HepG2 (cell line): ENCODE results near the gene SLC25A23. TPM values are rescaled to one million over a fixed set of nuclear protein-coding genes. Genes with fewer than 3 reads are reported as not detected.

ENCODE experiments used
- ATAC-seq: fragments of 200-7000 bp; cut with Tn5 transposase; 3 replicates; pipeline ENCODE4 v1.9.1; 2020; ENCODE audit warnings: mild to moderate bottlenecking, moderate library complexity
- BruUV-seq: library from RNA; stranded (reverse); fragments of 400-500 nt; replicated peaks from 2 replicates; lab custom pipeline; 2021; lab: Mats Ljungman, UMichigan
- CTCF ChIA-PET: fragments of 300-600 bp; formaldehyde crosslinking; extraction: SDS; loops from one replicate; lab custom pipeline; 2021; ENCODE audit warnings: low total read pairs, inconsistent platforms, low intra/inter-chr PET ratio; lab: Yijun Ruan, JAX
- POLR2A ChIA-PET: fragments of 350-600 bp; sonication (Branson Sonifier 250); formaldehyde crosslinking; loops from one replicate; lab custom pipeline; 2020; ENCODE audit warnings: antibody characterized with exemption, inconsistent platforms; lab: Yijun Ruan, JAX
- DNase-seq: peaks from one replicate; pipeline ENCODE4 v3.0.0-alpha.2; 2015; ENCODE audit warnings: low spot score
- FAIRE-seq: peaks from 3 replicates; lab custom pipeline; 2011; peaks lifted over from hg19 to GRCh38; lab: Jason Lieb, UNC
- H2AFZ ChIP-seq: one replicate; pipeline ENCODE4 v1.6.1; 2011; ENCODE audit warnings: low read length, inconsistent platforms
- H3K27ac ChIP-seq: fragments of 300-600 bp; 3 replicates; pipeline ENCODE4 v1.8.0; 2011; ENCODE audit warnings: mixed run types, mild to moderate bottlenecking, mixed read lengths, low read length, inconsistent platforms; ENCODE audit not compliant: insufficient read depth; ENCODE audit errors: extremely low read length
- H3K27me3 ChIP-seq, 2 experiments: fragments of 200-600 bp in 1 of 2; 2 replicates in 1 of 2; 3 replicates in 1 of 2; pipeline versions ENCODE4 v1.6.0 to v1.8.0; 2011; ENCODE audit warnings: low read length in 2 of 2, mild to moderate bottlenecking in 2 of 2, moderate library complexity in 2 of 2, inconsistent platforms in 1 of 2; ENCODE audit not compliant: insufficient read depth in 2 of 2, control insufficient read depth in 1 of 2
- H3K36me3 ChIP-seq, 2 experiments: fragments of 200-600 bp in 1 of 2; replicated peaks in 1 of 2; 2 replicates in 1 of 2; 3 replicates in 1 of 2; pipeline versions ENCODE4 v1.5.1 to v1.8.0; 2011; ENCODE audit warnings: low read length in 2 of 2, inconsistent platforms in 1 of 2; ENCODE audit not compliant: insufficient read depth in 2 of 2, control insufficient read depth in 1 of 2
- H3K4me1 ChIP-seq: 2 replicates; pipeline ENCODE4 v1.5.1; 2012; ENCODE audit warnings: low read length, inconsistent platforms; ENCODE audit not compliant: insufficient read depth
- H3K4me2 ChIP-seq: 2 replicates; pipeline ENCODE4 v1.6.0; 2011; ENCODE audit warnings: low read depth, low read length, inconsistent platforms
- H3K4me3 ChIP-seq, 3 experiments: fragments of 200-600 bp in 1 of 3; sonication (generic), shearing (Covaris generic) in 1 of 3; replicated peaks in 1 of 3; 2 replicates each; pipeline ENCODE4 v1.5.1; 2011 to 2016; ENCODE audit warnings: low read length in 3 of 3, inconsistent platforms in 2 of 3, low read depth in 2 of 3, mild to moderate bottlenecking in 2 of 3, control low read depth in 1 of 3, mixed read lengths in 1 of 3; ENCODE audit not compliant: insufficient read depth in 1 of 3
- H3K79me2 ChIP-seq: one replicate; pipeline ENCODE4 v1.6.1; 2011; ENCODE audit warnings: low read length, inconsistent platforms; ENCODE audit not compliant: insufficient read depth
- H3K9ac ChIP-seq: 2 replicates; pipeline ENCODE4 v1.6.0; 2011; ENCODE audit warnings: mild to moderate bottlenecking, low read depth, low read length, inconsistent platforms; ENCODE audit not compliant: insufficient read depth
- H3K9me3 ChIP-seq: 2 replicates; pipeline ENCODE4 v1.5.1; 2012; ENCODE audit warnings: mild to moderate bottlenecking, low read length
- H4K20me1 ChIP-seq: 2 replicates; pipeline ENCODE4 v1.6.0; 2011; ENCODE audit warnings: inconsistent platforms, mild to moderate bottlenecking, low read length, moderate library complexity; ENCODE audit not compliant: insufficient read depth
- CHCHD3 ChIP-seq: sonication (generic); formaldehyde crosslinking; IDR thresholded peaks from 2 replicates; pipeline ENCODE4 v1.8.0; 2022; ENCODE audit warnings: mild to moderate bottlenecking, missing genetic modification reagents, moderate library complexity
- FOXP1 ChIP-seq, 2 experiments: fragments of 450-650 bp in 1 of 2; IDR thresholded peaks; 2 replicates each; pipeline ENCODE4 v1.6.1; 2017 to 2018; ENCODE audit warnings: antibody characterized with exemption in 1 of 2
- GPN1 ChIP-seq: sonication (generic); formaldehyde crosslinking; IDR thresholded peaks from 2 replicates; pipeline ENCODE4 v1.5.1; 2020; ENCODE audit warnings: missing genetic modification reagents, borderline replicate concordance
- IKZF1 ChIP-seq: fragments of 450-650 bp; IDR thresholded peaks from 2 replicates; pipeline ENCODE4 v1.7.1; 2016
- KDM6A ChIP-seq: IDR thresholded peaks from 2 replicates; pipeline ENCODE4 v1.6.1; 2016; ENCODE audit warnings: low read depth
- MXD4 ChIP-seq: IDR thresholded peaks from 2 replicates; pipeline ENCODE4 v1.6.1; 2016; ENCODE audit warnings: mild to moderate bottlenecking, missing biosample characterization, missing genetic modification reagents
- NCOA1 ChIP-seq: sonication (generic); formaldehyde crosslinking; IDR thresholded peaks from 2 replicates; pipeline ENCODE4 v1.9.0; 2021; ENCODE audit warnings: missing genetic modification reagents
- NONO ChIP-seq, 2 experiments: fragments of 450-650 bp in 1 of 2; sonication (generic) in 1 of 2; formaldehyde crosslinking in 1 of 2; IDR thresholded peaks in 1 of 2; conservative IDR thresholded peaks in 1 of 2; 2 replicates each; pipeline versions ENCODE4 v1.6.1 to v1.8.0; 2017 to 2022; ENCODE audit warnings: mild to moderate bottlenecking in 1 of 2, missing genetic modification reagents in 1 of 2, moderate library complexity in 1 of 2
- RAD51 ChIP-seq: fragments of 450-650 bp; IDR thresholded peaks from 2 replicates; pipeline ENCODE4 v1.6.1; 2016; ENCODE audit warnings: borderline replicate concordance
- RBFOX2 ChIP-seq: fragments of 200-400 bp; formaldehyde crosslinking; IDR thresholded peaks from 2 replicates; pipeline ENCODE4 v1.6.1; 2017; ENCODE audit warnings: low read depth, mild to moderate bottlenecking, low read length
- RFX3 ChIP-seq: IDR thresholded peaks from 2 replicates; pipeline ENCODE4 v1.6.1; 2016; ENCODE audit warnings: missing biosample characterization, missing genetic modification reagents
- U2AF2 ChIP-seq: fragments of 200-400 bp; formaldehyde crosslinking; IDR thresholded peaks from 2 replicates; pipeline ENCODE4 v1.6.1; 2017; ENCODE audit warnings: low read depth, mild to moderate bottlenecking, low read length
- ZKSCAN1 ChIP-seq: fragments of 150-350 bp; IDR thresholded peaks from 2 replicates; pipeline ENCODE4 v1.6.1; 2014; ENCODE audit warnings: low read length
- ZNF136 ChIP-seq: sonication (generic); formaldehyde crosslinking; IDR thresholded peaks from 2 replicates; pipeline ENCODE4 v1.8.1; 2022; ENCODE audit warnings: low read depth, mild to moderate bottlenecking, moderate library complexity, missing genetic modification reagents
- ZNF225 ChIP-seq: sonication (generic); formaldehyde crosslinking; IDR thresholded peaks from 2 replicates; pipeline ENCODE4 v1.4.0; 2020; ENCODE audit warnings: mild to moderate bottlenecking, missing genetic modification reagents
- ZNF230 ChIP-seq: sonication (generic); formaldehyde crosslinking; IDR thresholded peaks from 2 replicates; pipeline ENCODE4 v1.4.0; 2020; ENCODE audit warnings: mild to moderate bottlenecking, missing genetic modification reagents
- ZNF460 ChIP-seq: sonication (generic); formaldehyde crosslinking; IDR thresholded peaks from 2 replicates; pipeline ENCODE4 v1.5.1; 2020; ENCODE audit warnings: missing genetic modification reagents, mild to moderate bottlenecking, borderline replicate concordance
- ZNF546 ChIP-seq: sonication (generic); formaldehyde crosslinking; conservative IDR thresholded peaks from 2 replicates; pipeline ENCODE4 v1.8.1; 2023; ENCODE audit warnings: mild to moderate bottlenecking, missing genetic modification reagents
- ZNF773 ChIP-seq: sonication (generic); formaldehyde crosslinking; IDR thresholded peaks from 2 replicates; pipeline ENCODE4 v1.4.0; 2020; ENCODE audit warnings: missing genetic modification reagents, borderline replicate concordance
- ZNF883 ChIP-seq: sonication (generic); formaldehyde crosslinking; IDR thresholded peaks from 2 replicates; pipeline ENCODE4 v1.5.1; 2020; ENCODE audit warnings: mild to moderate bottlenecking, missing genetic modification reagents; ENCODE audit errors: not compliant biosample characterization
- WGBS: methylation state at CpG from one replicate; pipeline ENCODE4 v1.1.6; 2017; ENCODE audit warnings: low lambda C conversion rate; 5-methylcytosine and 5-hydroxymethylcytosine counted together
- in situ Hi-C: cut with HindIII; loops from 2 replicates; pipeline ENCODE4 v1.10.0; 2017; ENCODE audit warnings: low pct_unique_long_range_greater_than_20kb; ENCODE audit not compliant: extremely low pct_ligation_motif_present
- intact Hi-C: fragments of 100-400 bp; cut with micrococcal nuclease; formaldehyde crosslinking; loops from one replicate; pipeline ENCODE4 v1.10.0; 2022; ENCODE audit not compliant: unreplicated experiment
- polyA plus RNA-seq, 8 experiments: library from polyadenylated mRNA; depleted of rRNA in 3 of 8; stranded (reverse) in 7 of 8; unstranded in 1 of 8; fragments of >200 nt; fragmentation: Illumina TruSeq in 4 of 8; extraction: Trizol in 4 of 8; gene quantifications; 2 replicates each; pipeline versions ENCODE4 v1.2.1 to v1.2.3, GENCODE V29; 2011 to 2016; ENCODE audit warnings: low read depth in 4 of 8, missing spikeins in 1 of 8, mixed read lengths in 1 of 8; ENCODE audit not compliant: insufficient read depth in 1 of 8
- total RNA-seq, 5 experiments: library from RNA; depleted of rRNA; stranded (reverse); fragments of >200 nt; fragmentation: Illumina TruSeq; extraction: Trizol; gene quantifications; 2 replicates each; pipeline ENCODE4 v1.2.3, GENCODE V29; 2016; ENCODE audit warnings: low read depth in 1 of 5
- TF ChIP-seq, protein P1 (sequence below): sonication (generic); formaldehyde crosslinking; IDR thresholded peaks from 2 replicates; pipeline ENCODE4 v1.9.0; 2021; ENCODE audit warnings: missing genetic modification reagents, borderline replicate concordance
- TF ChIP-seq, protein P2 (sequence below): IDR thresholded peaks from 2 replicates; pipeline ENCODE4 v1.6.1; 2012; ENCODE audit warnings: low read depth, low read length, improper control_type of control experiment

Gene SLC25A23
- total and polyA plus RNA-seq, 2 of the 13 experiments (the other 11 are each of a cell fraction or from before 2014, with no cell fraction given) = 12.4 to 15.2 TPM

DNA sequence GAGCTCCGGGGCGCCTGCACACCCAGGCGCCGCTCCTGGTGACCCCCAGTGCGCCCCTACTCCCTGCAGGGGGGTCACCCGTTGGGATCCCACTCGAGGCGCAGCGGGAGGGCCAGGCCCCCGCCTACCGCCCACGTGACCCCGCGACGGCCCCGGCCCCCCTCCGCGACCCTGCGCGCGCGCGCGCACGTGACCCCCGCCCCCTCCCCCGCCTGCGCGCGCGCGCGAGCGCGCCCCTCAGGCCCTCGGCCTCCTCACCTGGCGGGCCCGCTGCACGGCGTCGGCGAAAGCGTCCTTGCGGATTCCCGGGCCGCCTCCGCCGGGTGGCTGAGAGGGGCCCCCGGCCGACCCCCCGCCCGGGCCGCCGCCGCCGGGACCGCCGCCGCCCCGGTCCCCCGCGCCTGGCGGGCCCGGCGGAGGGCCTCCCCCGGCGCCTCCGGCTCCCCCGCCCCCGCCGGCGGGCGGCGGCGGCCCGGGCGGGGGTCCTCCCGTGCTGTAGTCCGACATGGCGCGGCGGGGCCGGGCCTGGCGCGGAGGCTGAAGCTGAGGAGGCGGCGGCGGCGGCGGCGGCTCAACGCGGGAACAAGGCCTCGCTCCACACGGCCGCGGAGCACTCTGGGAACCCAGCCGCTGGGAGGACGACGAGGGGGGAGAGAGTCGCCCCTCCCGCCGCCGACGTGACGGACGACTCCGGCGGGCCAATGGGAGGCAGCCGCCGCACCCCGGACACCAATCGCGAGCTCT is 35.2 kb downstream of the SLC25A23 start, which contains the start of gene KHSRP:
Gene KHSRP, minus strand, starts transcription at position 617 of the 744 bp plus-strand sequence. Its CDS starts 110 bp downstream, at position 507.
- FAIRE-seq (no peak), DNase-seq (no peak), ATAC-seq (no peak)
- 0% methylated on average over 1 of the region's 114 CpGs for WGBS
- no peaks in the 10 kb centered on the region; a peak in 1 of 5 replicates for H3K27me3 ChIP-seq
- BruUV-seq = no TSS peak
- CTCF ChIA-PET = no interaction called here
- POLR2A ChIA-PET = interaction anchor here (0.8 to 3.0 kb wide), 13 partner anchors 10 to 150 kb away, joined by 3 to 29 read pairs (median 5); partner anchors contain the start of genes ALKBH7, CLPP, GTF2F1 and SLC25A23
- H3K4me1 ChIP-seq = peaks cover 33% of the 10 kb centered on the region
- H4K20me1 ChIP-seq = peaks cover 43% of the 10 kb centered on the region
- H3K36me3 ChIP-seq = peaks cover 18 to 32% of the 10 kb centered on the region in 2 experiments
- peak within 1 kb of the TSS; percentile 94 for H3K4me2 ChIP-seq
- H3K27ac ChIP-seq = peak within 1 kb of the TSS; percentile 68
- H3K9me3 ChIP-seq = no peaks in the 10 kb centered on the region
- in situ Hi-C loops = no loop called here
- peak within 1 kb of the TSS; percentile 84 to 92 (median 87) for H3K4me3 ChIP-seq
- H3K9ac ChIP-seq = peak within 1 kb of the TSS; percentile 89
- peaks cover 48% of the 10 kb centered on the region for H3K79me2 ChIP-seq
- intact Hi-C loops = no loop called here
- H2AFZ ChIP-seq = peak within 1 kb of the TSS; percentile 30
- no peak for TF ChIP-seq FOXP1 (IDR thresholded peaks at IDR 0.05)
- TF ChIP-seq FOXP1 (CRISPR knock-in tag; IDR thresholded peaks at IDR 0.05) = no peak
- no peak for TF ChIP-seq RFX3 (CRISPR knock-in tag)
- TF ChIP-seq GPN1 (CRISPR knock-in tag) = no peak
- TF ChIP-seq CHCHD3 = no peak
- TF ChIP-seq ZNF460 (CRISPR knock-in tag) = no peak
- peak; percentile 89 for TF ChIP-seq RBFOX2
- TF ChIP-seq KDM6A (CRISPR knock-in tag) = no peak
- TF ChIP-seq NCOA1 (CRISPR knock-in tag) = no peak
- TF ChIP-seq RAD51 = no peak
- TF ChIP-seq MXD4 (CRISPR knock-in tag) = no peak
- no peak for TF ChIP-seq ZNF225
- TF ChIP-seq NONO (IDR thresholded peaks at IDR 0.05) = no peak
- no peak for TF ChIP-seq NONO (CRISPR knock-in tag; conservative IDR thresholded peaks at IDR 0.05)
- TF ChIP-seq ZNF230 = no peak
- TF ChIP-seq ZNF136 (CRISPR knock-in tag) = no peak
- TF ChIP-seq, protein P1, sequence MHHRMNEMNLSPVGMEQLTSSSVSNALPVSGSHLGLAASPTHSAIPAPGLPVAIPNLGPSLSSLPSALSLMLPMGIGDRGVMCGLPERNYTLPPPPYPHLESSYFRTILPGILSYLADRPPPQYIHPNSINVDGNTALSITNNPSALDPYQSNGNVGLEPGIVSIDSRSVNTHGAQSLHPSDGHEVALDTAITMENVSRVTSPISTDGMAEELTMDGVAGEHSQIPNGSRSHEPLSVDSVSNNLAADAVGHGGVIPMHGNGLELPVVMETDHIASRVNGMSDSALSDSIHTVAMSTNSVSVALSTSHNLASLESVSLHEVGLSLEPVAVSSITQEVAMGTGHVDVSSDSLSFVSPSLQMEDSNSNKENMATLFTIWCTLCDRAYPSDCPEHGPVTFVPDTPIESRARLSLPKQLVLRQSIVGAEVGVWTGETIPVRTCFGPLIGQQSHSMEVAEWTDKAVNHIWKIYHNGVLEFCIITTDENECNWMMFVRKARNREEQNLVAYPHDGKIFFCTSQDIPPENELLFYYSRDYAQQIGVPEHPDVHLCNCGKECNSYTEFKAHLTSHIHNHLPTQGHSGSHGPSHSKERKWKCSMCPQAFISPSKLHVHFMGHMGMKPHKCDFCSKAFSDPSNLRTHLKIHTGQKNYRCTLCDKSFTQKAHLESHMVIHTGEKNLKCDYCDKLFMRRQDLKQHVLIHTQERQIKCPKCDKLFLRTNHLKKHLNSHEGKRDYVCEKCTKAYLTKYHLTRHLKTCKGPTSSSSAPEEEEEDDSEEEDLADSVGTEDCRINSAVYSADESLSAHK (CRISPR knock-in tag) = no peak
- no peak for TF ChIP-seq IKZF1
- TF ChIP-seq, protein P2, sequence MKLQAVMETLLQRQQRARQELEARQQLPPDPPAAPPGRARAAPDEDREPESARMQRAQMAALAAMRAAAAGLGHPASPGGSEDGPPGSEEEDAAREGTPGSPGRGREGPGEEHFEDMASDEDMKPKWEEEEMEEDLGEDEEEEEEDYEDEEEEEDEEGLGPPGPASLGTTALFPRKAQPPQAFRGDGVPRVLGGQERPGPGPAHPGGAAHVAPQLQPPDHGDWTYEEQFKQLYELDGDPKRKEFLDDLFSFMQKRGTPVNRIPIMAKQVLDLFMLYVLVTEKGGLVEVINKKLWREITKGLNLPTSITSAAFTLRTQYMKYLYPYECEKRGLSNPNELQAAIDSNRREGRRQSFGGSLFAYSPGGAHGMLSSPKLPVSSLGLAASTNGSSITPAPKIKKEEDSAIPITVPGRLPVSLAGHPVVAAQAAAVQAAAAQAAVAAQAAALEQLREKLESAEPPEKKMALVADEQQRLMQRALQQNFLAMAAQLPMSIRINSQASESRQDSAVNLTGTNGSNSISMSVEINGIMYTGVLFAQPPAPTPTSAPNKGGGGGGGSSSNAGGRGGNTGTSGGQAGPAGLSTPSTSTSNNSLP = no peak
- no peak for TF ChIP-seq ZNF773 (CRISPR knock-in tag)
- no peak for TF ChIP-seq ZNF883 (CRISPR knock-in tag)
- no peak for TF ChIP-seq ZKSCAN1
- no peak for TF ChIP-seq U2AF2
- no peak for TF ChIP-seq ZNF546 (CRISPR knock-in tag)
